ENCODE data around the gene XPO5.

The XPO5 gene

GRCh38 chr6:43497689-43498088 is 78.1 kb downstream of the XPO5 start:
- no peak for DNase-seq (ENCODE audit: low spot score)

DNA sequence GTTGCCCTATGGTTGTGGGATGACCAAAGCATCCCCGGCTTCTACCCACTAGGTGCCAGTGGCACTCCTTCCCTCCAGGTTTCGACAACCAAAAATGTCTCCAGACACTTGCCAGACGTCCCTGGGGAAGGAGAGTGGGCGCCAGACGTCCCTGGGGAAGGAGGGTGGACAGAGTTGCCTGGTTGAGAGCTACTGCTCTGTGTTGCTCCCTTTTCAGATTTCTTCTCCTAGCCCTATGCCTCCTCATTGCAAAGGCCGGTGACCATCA is 78.8 kb downstream of the XPO5 start:
- no peak for DNase-seq (ENCODE audit: low spot score)

DNA sequence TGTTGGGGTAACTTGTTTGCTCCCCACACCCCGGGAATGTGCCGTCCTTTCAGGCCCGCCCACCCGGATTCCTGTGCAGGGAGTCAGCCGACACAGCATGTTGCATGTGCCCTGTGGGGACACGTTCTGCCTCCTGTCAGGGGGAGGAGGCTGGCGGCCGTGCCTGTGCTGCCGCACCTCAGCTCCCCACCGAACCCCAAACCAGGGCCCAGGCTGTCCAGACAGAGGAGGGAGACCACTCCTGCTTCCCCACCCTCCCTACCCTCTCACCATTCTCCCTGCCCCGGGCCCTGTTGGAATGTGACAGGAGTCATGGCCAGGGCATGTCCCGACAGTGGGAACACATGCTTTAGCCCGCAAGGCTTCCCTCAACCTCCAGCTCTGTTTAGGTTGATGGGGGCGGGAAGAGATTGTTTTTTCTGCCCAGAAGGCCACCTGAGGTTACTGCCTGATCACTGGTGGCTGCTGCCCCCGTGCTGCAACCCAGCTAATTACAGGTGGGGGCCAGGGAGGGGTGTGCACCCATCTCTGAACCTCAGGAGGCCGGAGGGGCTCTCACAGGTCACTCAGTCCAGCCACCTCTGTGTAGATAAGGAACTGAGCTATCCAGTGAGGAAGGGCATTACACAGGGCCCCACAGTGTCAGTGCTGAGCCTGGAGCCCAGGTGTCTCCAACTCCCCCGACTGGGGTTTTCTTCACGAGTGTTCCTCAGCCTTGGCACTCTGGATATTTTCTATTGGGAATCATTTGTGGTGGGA is 79.3 kb downstream of the XPO5 start:
- peak; percentile 70 for DNase-seq (ENCODE audit: low spot score)

GRCh38 chr6:43495409-43495941 is 80.4 kb downstream of the XPO5 start:
- no peak for DNase-seq (ENCODE audit: low spot score)

DNA sequence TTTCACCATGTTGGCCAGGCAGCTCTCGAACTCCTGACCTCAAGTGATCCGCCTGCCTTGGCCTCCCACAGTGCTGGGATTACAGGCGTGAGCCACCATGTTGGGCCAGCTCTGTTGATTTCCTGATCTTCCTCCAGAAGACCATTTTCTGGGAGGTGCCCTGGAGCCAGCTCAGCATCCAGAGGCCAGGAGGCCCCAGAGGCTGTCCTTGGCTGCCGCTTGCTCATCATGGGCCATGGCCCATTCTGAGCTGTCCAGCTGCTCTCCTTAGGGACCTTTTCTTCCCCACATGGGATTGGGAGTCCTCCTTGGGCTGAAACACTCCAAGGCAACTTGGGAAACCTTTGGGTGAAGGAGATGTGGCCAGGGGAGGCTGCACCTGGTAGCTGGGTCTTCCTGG is 81.1 kb downstream of the XPO5 start:
- DNase-seq (ENCODE audit: low spot score) = no peak

DNA sequence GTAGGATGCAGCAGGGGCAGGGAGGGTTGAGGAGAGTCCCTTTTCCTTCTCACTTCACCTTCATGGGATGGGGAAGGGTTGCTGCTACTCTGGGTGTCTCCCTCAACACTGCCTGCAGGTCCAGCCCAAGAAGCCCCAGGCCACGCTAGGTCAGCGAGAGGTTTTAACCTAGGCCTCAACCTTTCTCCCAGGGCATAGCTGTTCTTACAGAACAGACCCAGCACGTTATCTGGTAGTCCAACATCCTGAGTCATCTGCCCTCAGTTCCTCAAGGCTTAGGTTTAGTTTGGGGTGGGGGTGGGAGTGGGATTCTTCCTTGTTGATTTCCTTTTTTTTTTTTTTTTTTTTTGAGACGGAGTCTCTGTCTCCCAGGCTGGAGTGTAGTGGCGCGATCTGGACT is 81.5 kb downstream of the XPO5 start:
- no peak for DNase-seq (ENCODE audit: low spot score)

DNA sequence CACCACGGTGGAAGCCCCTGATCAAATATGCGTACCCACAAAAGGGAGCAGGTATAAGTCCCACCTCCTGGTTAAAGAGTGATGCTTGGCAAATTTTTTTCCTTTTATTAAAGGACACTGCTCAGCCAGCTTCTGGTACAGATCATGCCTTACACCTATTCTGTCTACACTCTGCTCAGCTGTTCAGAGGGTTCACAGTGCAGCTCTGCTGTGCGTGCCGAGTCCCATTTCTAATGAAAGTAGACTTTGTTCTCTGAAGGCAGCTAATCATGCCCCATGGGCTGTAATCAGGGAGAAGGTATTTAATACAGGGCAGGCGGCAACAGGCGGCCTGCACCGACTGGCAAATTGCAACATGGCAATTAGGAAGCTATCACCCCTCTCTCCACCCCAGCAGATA is 82.0 kb downstream of the XPO5 start:
- DNase-seq (ENCODE audit: low spot score) = no peak

GRCh38 chr6:43493230-43493629 is 82.6 kb downstream of the XPO5 start:
- no peak for DNase-seq (ENCODE audit: low spot score)

GRCh38 chr6:43492673-43493072 is 83.2 kb downstream of the XPO5 start:
- no peak for DNase-seq (ENCODE audit: low spot score)

- DNase-seq (ENCODE audit: low spot score) = no peak
These were observed 83.8 kb downstream of the XPO5 start for GRCh38 chr6:43491750-43492661.

DNA sequence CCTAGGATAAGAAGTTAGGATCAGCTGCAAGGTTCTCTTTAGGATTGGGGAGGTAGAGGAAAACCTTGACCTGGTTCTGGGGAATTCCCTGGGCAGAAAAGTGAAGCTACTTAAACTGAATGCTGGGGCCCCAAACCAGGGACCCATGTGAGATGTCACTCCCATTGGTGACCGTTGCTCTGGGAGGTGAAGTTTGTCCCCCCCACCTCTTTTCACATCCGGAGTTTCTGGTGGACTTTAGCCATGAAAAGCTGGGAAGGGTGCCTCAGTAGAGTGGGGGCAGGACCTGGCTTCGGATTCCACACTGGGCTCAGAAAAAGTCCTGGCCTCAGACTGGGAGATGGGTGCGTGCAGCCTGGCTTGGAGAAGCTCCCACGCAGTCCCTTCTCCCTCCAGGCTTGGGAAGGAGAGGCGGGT is 85.3 kb downstream of the XPO5 start:
- no peak for DNase-seq (ENCODE audit: low spot score)

- DNase-seq (ENCODE audit: low spot score) = no peak
These were observed 86.4 kb downstream of the XPO5 start for GRCh38 chr6:43489277-43490072.

DNA sequence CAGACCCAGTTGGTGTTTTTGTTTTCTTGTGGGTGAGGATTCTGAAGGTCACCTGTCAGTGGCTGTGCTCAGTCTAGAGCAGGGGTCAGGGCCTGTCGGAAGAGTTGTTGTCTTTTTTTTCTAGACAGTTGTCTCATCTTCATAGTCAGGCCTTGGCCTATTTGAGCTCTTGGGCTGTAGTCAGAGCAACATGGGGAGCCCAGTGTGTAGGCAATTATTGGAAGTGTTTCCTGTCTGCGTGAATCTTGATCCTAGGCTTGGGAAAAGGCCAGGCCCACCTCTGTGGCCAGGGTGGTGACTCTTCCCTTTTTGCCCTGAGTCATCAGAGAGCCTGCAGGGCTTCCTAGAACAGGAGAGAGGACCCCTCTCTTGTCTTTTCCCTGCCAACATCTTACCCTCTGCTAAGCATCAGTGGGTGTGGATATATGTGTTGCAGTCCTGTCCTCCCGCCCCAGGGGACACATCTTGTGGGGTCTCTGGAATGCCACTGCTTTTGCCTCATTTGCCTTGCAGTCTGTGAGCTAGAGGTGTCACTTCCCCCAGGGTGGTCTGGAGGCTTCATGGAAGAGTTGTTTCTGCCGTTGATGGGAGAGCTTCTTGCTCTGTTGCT is 87.1 kb downstream of the XPO5 start:
- no peak for DNase-seq (ENCODE audit: low spot score)

- DNase-seq (ENCODE audit: low spot score) = no peak
These were observed 94.1 kb downstream of the XPO5 start for GRCh38 chr6:43481591-43482236.

GRCh38 chr6:43481075-43481474 is 94.8 kb downstream of the XPO5 start:
- no peak for DNase-seq (ENCODE audit: low spot score)

GRCh38 chr6:43478008-43478372 is 97.8 kb downstream of the XPO5 start:
- no peak for DNase-seq (ENCODE audit: low spot score)

DNA sequence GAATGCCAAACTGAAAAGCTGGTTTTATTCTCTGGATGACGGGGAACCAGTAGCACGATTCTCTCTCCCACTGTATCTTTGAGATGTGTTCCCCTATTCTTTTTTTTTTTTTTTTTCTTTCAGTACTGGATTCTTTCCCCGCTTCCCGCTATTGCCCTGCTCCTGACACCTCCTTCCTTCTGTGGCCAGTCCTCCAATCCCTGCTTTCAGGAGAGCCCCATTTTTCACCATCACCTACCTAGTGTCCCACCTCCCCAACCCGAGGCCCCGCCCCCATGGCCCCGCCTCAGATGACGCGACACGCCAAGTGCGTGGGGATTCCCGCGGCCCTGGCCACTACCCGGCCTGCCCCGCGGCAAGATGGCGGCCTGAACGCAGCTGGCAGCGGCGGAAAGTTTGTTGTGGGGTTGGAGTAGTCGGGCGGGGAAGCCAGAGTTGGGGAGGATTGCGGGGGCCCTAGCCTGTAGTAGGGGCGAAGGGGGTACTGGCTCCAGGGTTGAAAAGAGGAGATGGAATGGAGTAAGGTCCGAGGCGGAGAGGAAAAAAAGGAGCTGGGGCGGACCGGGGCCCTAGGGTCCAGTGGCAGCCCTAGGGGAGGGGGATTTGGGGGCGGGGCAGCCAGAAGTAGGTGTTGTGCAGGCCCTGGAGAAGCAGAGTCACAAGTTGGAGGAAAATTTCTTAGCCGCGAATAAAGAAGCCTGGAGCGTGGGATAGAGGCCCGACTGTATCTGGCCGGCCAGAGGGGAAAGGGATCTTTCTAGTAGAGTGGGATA is 98.4 kb downstream of the XPO5 start, which contains the start of gene TJAP1:
TJAP1 (plus strand) TSS at position 336 of the 773 bp plus-strand sequence. CDS start 21,432 bp downstream, outside the sequence.
- peak; percentile 96 for DNase-seq (ENCODE audit: low spot score)

GRCh38 chr6:43476746-43477145 is 99.1 kb downstream of the XPO5 start:
- no peak for DNase-seq (ENCODE audit: low spot score)

- no peak for DNase-seq (ENCODE audit: low spot score)
These were observed 100.3 kb downstream of the XPO5 start for GRCh38 chr6:43475516-43475915.

DNA sequence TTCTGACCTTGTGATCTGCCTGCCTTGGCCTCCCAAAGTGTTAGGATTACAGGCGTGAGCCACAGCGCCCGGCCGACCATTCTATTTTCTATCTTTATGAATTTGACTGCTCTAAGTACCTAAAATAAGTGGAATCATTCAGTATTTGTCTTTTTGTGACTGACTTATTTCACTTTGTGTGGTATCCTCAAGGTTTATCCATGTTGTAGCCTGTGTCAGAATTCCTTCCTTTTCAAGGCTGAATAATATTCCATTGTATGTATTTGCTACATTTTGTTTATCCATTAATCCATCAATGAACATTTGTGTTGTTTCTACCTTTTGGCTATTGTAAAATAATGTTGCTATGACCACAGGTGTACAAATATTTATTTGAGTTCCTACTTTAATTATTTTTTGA is 103.3 kb downstream of the XPO5 start:
- no peak for DNase-seq (ENCODE audit: low spot score)

All from cerebellar cortex (tissue), 1 donor.